NB4 (cell line): ENCODE results near the gene POLE3.

Experiments used
- MAX ChIP-seq: IDR thresholded peaks from 2 replicates; pipeline ENCODE4 v1.6.1; 2011; ENCODE audit warnings: low read depth, low read length
- POLR2A ChIP-seq: IDR thresholded peaks from 2 replicates; pipeline ENCODE4 v1.6.1; 2011; ENCODE audit warnings: mild to moderate bottlenecking; ENCODE audit not compliant: insufficient read length; ENCODE audit errors: extremely low read depth
- TF ChIP-seq, protein P1 (sequence below): IDR thresholded peaks from one replicate; pipeline ENCODE4 v1.5.1; 2012; ENCODE audit warnings: low read depth, low read length

GRCh38 chr9:113456235-113456634 is 45.8 kb upstream of the POLE3 start:
- TF ChIP-seq POLR2A, result no peak
- TF ChIP-seq, protein P1, sequence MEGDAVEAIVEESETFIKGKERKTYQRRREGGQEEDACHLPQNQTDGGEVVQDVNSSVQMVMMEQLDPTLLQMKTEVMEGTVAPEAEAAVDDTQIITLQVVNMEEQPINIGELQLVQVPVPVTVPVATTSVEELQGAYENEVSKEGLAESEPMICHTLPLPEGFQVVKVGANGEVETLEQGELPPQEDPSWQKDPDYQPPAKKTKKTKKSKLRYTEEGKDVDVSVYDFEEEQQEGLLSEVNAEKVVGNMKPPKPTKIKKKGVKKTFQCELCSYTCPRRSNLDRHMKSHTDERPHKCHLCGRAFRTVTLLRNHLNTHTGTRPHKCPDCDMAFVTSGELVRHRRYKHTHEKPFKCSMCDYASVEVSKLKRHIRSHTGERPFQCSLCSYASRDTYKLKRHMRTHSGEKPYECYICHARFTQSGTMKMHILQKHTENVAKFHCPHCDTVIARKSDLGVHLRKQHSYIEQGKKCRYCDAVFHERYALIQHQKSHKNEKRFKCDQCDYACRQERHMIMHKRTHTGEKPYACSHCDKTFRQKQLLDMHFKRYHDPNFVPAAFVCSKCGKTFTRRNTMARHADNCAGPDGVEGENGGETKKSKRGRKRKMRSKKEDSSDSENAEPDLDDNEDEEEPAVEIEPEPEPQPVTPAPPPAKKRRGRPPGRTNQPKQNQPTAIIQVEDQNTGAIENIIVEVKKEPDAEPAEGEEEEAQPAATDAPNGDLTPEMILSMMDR, result no peak
- no peak for TF ChIP-seq MAX
